HEK293T (cell line): Measurements from ENCODE around the gene RAD51B.

Source experiments
- SP1 ChIP-seq: fragments of 450-650 bp; IDR thresholded peaks from 2 replicates; pipeline ENCODE4 v1.6.1; 2017
- SUZ12 ChIP-seq: fragments of 450-650 bp; IDR thresholded peaks from 2 replicates; pipeline ENCODE4 v1.6.1; 2016; ENCODE audit warnings: mild to moderate bottlenecking

DNA sequence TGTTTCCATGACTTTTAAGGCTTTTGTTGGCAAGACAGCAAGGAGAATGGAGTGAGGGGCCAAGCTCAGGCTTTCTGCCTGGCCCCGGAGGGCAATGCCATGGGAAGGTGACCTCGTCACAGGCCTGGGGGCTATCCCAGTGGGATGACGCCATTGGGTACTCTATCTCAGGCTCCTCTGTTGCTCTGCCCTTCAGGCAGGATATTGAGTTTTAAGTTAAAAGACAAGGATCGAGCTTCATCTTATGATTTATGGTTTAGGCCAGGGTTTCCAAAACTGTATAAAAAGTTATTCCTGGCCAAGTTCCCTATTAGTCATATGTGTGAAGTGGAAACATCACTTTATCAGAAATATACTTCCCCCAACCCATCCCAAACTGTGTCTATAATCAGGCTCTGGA lies 845.6 kb downstream of the RAD51B start:
- TF ChIP-seq SUZ12, result no peak
- no peak for TF ChIP-seq SP1
